ENCODE measurements around the gene PCMTD2. TPM values are rescaled to one million over a fixed set of nuclear protein-coding genes. Genes with fewer than 3 reads are reported as not detected.

The PCMTD2 gene
- total and polyA plus RNA-seq, 2 of the 8 experiments (the other 6 are each of a cell fraction or from before 2014, with no cell fraction given), result 21.4 to 55.1 TPM

- no peak for FAIRE-seq
- CTCF ChIA-PET (ENCODE audit: partially characterized antibody), result interaction anchor here (0.5 to 1.2 kb wide), 2 partner anchors 49 to 525 kb away, joined by 3 read pairs; no protein-coding TSS in a partner anchor
- no peak overlapping the region for H3K27ac ChIP-seq (ENCODE audit: low read depth, low read length)
- H2AK5ac ChIP-seq (ENCODE audit: low read depth, low read length), result no peak overlapping the region
- no peak overlapping the region for H4K8ac ChIP-seq (ENCODE audit: extremely low read depth, insufficient read depth, low read length)
- no peaks in the 10 kb centered on the region for H4K20me1 ChIP-seq (replicated peaks in 1 of 2; ENCODE audit: control insufficient read depth in 1 of 2, insufficient read depth in 2 of 2, low read length in 2 of 2)
- no peak overlapping the region for H3K4ac ChIP-seq (replicated peaks; ENCODE audit: insufficient read length, low read depth, low read length)
- no peak overlapping the region for H3K23ac ChIP-seq (ENCODE audit: insufficient read length)
- H3K27me3 ChIP-seq (replicated peaks in 1 of 4; ENCODE audit: control insufficient read depth in 3 of 4, extremely low read depth in 1 of 4, insufficient read depth in 3 of 4, low read length in 3 of 4), result no peaks in the 10 kb centered on the region
- H3K79me2 ChIP-seq (ENCODE audit: control insufficient read depth in 1 of 2, insufficient read depth in 2 of 2, low read length in 2 of 2), result no peaks in the 10 kb centered on the region
- DNase-seq (ENCODE audit: low read depth in 1 of 2, low spot score in 2 of 2), result no peak
- no peak overlapping the region for H2BK5ac ChIP-seq (ENCODE audit: low read depth, low read length)
- no peak overlapping the region for H3K4me2 ChIP-seq (ENCODE audit: insufficient read depth in 1 of 2, low read depth in 2 of 2, low read length in 2 of 2)
- H3K18ac ChIP-seq (ENCODE audit: extremely low read depth, low read length), result no peak overlapping the region
- no peaks in the 10 kb centered on the region for H3K4me1 ChIP-seq (replicated peaks in 1 of 4; ENCODE audit: control insufficient read depth in 3 of 4, insufficient read depth in 4 of 4, low read length in 3 of 4)
- no peak overlapping the region for H2BK15ac ChIP-seq (ENCODE audit: low read length)
- no peaks in the 10 kb centered on the region for H3K23me2 ChIP-seq (ENCODE audit: low read depth, low read length)
- H4K5ac ChIP-seq (ENCODE audit: insufficient read length, low read depth, low read length), result no peak overlapping the region
- no peak overlapping the region for H3K4me3 ChIP-seq (ENCODE audit: extremely low read depth in 1 of 4, insufficient read depth in 2 of 4, low read depth in 3 of 4, low read length in 4 of 4)
- H3K9me3 ChIP-seq (ENCODE audit: insufficient read depth in 2 of 2, low read depth in 1 of 2, low read length in 1 of 2), result peaks cover 10 to 26% of the 10 kb centered on the region in 2 experiments; a peak in 3 of 4 replicates
- WGBS, 2 experiments (ENCODE audit: extremely low coverage in 1 of 2, insufficient coverage in 1 of 2, insufficient read length in 1 of 2, insufficient replicate concordance in 2 of 2, low coverage in 1 of 2, low lambda C conversion rate in 2 of 2, missing lambda C conversion rate in 1 of 2), result 95% methylated on average over 7 of the region's 7 CpGs; no CpG with 5 or more reads in 1 of the 2 experiments
- no peak overlapping the region for H2BK120ac ChIP-seq (replicated peaks; ENCODE audit: low read depth, low read length)
- H3K56ac ChIP-seq (replicated peaks; ENCODE audit: insufficient read length, low read depth, low read length), result no peak overlapping the region
- no peak overlapping the region for H4K91ac ChIP-seq (replicated peaks; ENCODE audit: insufficient read length, low read length)
- TF ChIP-seq RXRA (IDR thresholded peaks at IDR 0.05; ENCODE audit: insufficient read depth, low read depth, low read length) (no peak), SRF (IDR thresholded peaks at IDR 0.05; ENCODE audit: low read depth, low read length) (no peak), CBX5 (IDR thresholded peaks at IDR 0.05; ENCODE audit: low read depth, low read length) (no peak), FOSL1 (IDR thresholded peaks at IDR 0.05; ENCODE audit: insufficient read depth, low read depth, low read length) (no peak), YY1 (IDR thresholded peaks at IDR 0.05; ENCODE audit: low read depth, low read length) (no peak), TAF1 (IDR thresholded peaks at IDR 0.05; ENCODE audit: low read depth, low read length) (no peak), E2F6 (IDR thresholded peaks at IDR 0.05) (no peak), BCL11A (IDR thresholded peaks at IDR 0.05; ENCODE audit: low read depth in 2 of 2, low read length in 2 of 2) (no peak), ATF3 (IDR thresholded peaks at IDR 0.05; ENCODE audit: insufficient read depth, low read depth, low read length) (no peak), CTBP2 (IDR thresholded peaks at IDR 0.05; ENCODE audit: borderline replicate concordance, insufficient read depth, insufficient read length, low read length) (no peak), USF2 (IDR thresholded peaks at IDR 0.05; ENCODE audit: low read length) (no peak)
- POLR2A ChIA-PET (ENCODE audit: partially characterized antibody), result no interaction called here
- H3K9ac ChIP-seq (replicated peaks in 1 of 4; ENCODE audit: extremely low read depth in 1 of 4, low read depth in 3 of 4, low read length in 3 of 4), result no peak overlapping the region
- peaks cover 0 to 6% (median 0%) of the 10 kb centered on the region in 4 experiments; a peak in 3 of 8 replicates for H3K36me3 ChIP-seq (ENCODE audit: control insufficient read depth in 2 of 4, insufficient read depth in 4 of 4, low read length in 3 of 4)
- H2BK12ac ChIP-seq (ENCODE audit: low read depth, low read length), result no peak overlapping the region
- no peak overlapping the region for H2AFZ ChIP-seq (ENCODE audit: low read length)
- H3K14ac ChIP-seq (ENCODE audit: insufficient read length), result no peak overlapping the region
- H3K79me1 ChIP-seq (ENCODE audit: low read depth, low read length), result no peaks in the 10 kb centered on the region
- no peak overlapping the region for H2BK20ac ChIP-seq (ENCODE audit: low read length)
These were observed 21.3 kb downstream of the PCMTD2 start for GRCh38 chr20:64276817-64277216.
